LNCAP (cell line): Measurements from ENCODE around the gene ZNF672.
A peak's percentile ranks its signal among the peaks of the same experiment; 100 is the strongest.

Source experiments
- TF ChIP-seq, protein P1 (sequence below): fragments of 450-650 bp; IDR thresholded peaks from 2 replicates; pipeline ENCODE4 v1.5.1; 2017; ENCODE audit warnings: mild to moderate bottlenecking

Gene ZNF672

DNA sequence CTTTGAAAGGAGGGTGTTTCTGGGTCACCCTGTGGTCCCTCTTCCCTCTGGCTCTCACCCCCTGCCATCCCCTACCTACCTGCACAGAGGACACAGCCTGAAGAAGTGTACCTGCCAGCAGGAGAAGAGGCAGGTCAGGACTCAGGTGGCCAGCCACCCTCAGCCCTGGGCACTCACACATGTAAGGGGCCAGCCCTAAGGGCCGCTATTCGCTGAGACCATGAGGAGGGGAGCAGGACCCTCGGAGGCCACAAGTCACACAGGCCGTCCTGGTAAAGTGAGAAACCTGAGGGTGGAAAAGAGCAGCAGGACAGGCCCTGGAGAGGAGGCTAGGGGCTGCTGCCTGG is 19.7 kb downstream of the ZNF672 start:
- TF ChIP-seq, protein P1, sequence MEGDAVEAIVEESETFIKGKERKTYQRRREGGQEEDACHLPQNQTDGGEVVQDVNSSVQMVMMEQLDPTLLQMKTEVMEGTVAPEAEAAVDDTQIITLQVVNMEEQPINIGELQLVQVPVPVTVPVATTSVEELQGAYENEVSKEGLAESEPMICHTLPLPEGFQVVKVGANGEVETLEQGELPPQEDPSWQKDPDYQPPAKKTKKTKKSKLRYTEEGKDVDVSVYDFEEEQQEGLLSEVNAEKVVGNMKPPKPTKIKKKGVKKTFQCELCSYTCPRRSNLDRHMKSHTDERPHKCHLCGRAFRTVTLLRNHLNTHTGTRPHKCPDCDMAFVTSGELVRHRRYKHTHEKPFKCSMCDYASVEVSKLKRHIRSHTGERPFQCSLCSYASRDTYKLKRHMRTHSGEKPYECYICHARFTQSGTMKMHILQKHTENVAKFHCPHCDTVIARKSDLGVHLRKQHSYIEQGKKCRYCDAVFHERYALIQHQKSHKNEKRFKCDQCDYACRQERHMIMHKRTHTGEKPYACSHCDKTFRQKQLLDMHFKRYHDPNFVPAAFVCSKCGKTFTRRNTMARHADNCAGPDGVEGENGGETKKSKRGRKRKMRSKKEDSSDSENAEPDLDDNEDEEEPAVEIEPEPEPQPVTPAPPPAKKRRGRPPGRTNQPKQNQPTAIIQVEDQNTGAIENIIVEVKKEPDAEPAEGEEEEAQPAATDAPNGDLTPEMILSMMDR = no peak

GRCh38 chr1:248858096-248858890 is 20.3 kb downstream of the ZNF672 start:
- TF ChIP-seq, protein P1 = peak; percentile 59; the same call in 1 of the 2 replicates

DNA sequence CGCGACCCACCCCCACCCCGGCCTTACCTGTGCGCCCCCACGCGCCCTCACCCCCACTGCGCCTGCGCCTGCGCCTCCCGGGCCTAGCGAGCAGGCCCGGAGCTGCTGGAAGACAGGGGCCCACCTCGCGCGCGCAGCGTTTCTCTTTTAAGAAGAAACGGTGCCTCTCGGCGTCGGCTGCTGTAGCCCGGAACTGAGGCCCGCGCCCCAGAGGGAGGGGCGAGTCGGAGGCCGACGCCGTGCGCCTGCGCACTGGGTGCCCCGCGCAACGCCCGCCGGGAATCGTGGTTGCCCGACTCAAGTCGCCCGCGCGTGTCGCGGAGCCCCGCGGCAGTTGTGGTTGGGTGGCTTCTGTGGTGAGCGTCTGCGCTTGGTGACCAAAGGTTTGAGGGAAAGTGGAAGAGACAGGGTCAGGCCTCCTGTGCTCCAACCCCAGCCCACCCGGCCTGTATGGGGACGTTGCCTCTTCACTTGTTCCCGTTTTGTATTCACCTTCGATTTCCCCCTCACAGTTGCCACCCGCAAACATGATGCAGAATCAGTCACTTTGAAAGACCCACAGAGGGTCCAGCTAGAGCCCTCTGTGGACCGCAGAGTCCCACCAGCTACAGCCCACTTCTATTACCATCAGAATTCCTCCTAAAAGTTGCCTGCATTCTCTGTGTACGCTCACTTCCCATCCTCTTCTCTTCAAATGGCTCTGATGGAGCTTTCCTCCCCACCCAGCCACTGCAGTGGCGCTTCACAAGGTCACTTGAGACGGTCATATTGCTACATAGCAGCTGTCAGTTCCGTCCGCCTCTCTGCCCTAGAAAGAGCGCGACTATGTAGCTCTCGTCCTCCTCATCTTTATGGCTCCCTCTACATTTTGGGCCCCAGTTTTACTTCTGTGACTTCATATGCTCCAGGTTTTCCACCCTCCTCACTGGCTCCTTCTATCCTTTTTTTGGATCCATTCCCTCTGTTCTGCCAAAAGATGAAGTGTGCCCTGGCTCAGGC is 21.2 kb downstream of the ZNF672 start, which contains the start of gene ZNF692:
Gene ZNF692 (minus strand): TSS at position 195 of the 999 bp plus-strand sequence. CDS start 776 bp downstream, outside the sequence.
- TF ChIP-seq, protein P1 = peak; percentile 2; the same call in 1 of the 2 replicates

DNA sequence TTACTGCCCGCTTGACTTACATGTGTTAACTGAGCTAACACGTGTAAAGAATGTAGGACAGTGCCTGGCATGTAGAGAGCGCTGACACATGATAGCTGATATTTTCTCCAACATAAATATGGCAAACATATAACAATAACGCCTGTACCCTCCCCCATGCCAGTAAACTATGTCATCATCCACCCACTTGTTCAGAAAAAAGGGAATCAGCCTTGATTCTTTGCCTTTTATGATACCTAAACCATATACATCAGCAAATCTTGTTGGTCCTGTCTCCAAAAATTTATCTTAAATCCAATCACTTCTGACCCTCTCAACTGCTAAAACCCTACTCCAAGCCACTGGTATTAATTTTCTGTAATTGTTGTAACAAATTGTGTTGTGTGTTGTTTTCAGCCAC is 22.0 kb downstream of the ZNF672 start:
- TF ChIP-seq, protein P1 = no peak

DNA sequence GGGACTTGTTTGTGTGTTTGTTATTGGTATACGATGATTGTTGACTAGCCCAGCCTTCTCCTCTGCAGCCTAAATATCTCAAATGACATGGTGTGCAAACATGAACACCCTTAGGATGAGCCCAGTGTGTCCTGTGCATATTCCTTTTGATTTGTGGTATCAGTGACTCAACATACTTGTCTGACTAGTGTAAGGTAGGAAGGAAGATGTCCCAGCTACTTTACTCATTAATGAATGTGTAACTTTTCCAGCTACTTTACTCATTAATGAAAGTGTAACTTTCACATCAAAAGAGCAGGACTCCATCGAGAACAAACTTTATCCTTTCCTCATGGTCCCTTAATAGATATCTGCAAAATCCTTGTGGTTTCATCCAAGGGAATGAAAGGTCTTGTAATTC is 23.6 kb downstream of the ZNF672 start:
- TF ChIP-seq, protein P1 = no peak

- TF ChIP-seq, protein P1 = no peak
These were observed 24.6 kb downstream of the ZNF672 start for GRCh38 chr1:248862695-248862997.

DNA sequence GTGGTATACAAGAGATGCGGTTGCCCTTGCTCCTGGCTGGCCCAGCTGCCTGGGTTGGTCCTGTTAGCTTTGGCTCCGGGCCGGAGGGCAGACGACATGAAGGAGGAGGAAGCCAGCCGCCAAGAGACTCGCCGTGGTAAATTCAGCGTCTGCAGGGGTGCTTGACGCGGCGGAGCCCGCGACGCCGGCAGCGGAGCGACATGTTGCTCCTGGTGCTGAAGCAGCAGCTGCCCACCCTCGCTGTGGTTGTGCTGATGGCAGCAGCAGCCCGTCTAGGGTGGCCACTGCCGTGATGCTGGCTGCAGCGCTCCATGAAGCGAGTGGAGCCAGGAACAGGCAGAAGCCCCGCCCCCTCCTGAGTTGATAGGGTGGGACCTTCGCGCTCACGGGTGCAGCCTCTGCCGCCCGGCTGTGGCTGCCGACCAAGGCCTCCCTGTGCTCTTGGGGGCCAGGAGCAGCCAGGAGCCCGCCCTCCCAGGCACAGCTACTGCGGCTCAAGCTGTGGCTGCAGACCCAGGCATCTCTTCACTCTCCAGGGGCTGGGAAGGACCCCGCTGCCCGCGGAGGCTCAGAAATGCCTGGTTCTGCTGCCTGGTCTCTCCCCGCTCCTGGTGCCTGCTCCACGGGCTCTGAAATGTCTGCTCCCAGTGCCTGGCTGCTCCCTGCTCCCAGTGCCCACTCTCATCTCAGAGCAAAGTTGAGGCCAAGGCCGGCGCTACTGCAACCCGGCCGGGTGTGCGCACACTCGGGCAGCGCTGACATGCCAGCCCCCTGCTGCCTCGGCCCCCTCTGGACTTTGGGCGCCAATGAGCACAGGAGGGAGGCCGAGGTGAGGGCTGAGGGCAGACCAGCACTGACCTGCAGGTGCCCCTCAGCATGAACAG is 25.2 kb downstream of the ZNF672 start:
- TF ChIP-seq, protein P1 = no peak
